HCT116 (cell line): ENCODE data around the gene TFCP2.

Experiments used
- CTCF ChIP-seq, 3 experiments: fragments of 200-600 bp in 1 of 3; sonication (generic) in 1 of 3; IDR thresholded peaks in 2 of 3; conservative IDR thresholded peaks in 1 of 3; 2 replicates each; pipeline ENCODE4 v1.5.1; 2012 to 2017; ENCODE audit warnings: low read depth in 2 of 3, low read length in 2 of 3, antibody characterized with exemption in 1 of 3, borderline replicate concordance in 1 of 3, control low read depth in 1 of 3, mild to moderate bottlenecking in 1 of 3, mixed read lengths in 1 of 3, mixed run types in 1 of 3, moderate library complexity in 1 of 3; ENCODE audit not compliant: insufficient read depth in 1 of 3
- SIN3A ChIP-seq: IDR thresholded peaks from 2 replicates; pipeline ENCODE4 v1.6.1; 2012; ENCODE audit warnings: low read depth
- ZBTB33 ChIP-seq: IDR thresholded peaks from 2 replicates; pipeline ENCODE4 v1.6.1; 2011; ENCODE audit warnings: mild to moderate bottlenecking, low read length, moderate library complexity; ENCODE audit not compliant: insufficient replicate concordance; ENCODE audit errors: extremely low read depth

GRCh38 chr12:51051787-51052186 lies 121.1 kb downstream of the TFCP2 start:
- TF ChIP-seq CTCF (IDR thresholded peaks at IDR 0.05 in 2 of 3, conservative IDR thresholded peaks at IDR 0.05 in 1 of 3; ENCODE audit: borderline replicate concordance in 1 of 3, insufficient read depth in 1 of 3, low read depth in 2 of 3, low read length in 2 of 3) = no peak
- TF ChIP-seq ZBTB33 = no peak
- no peak for TF ChIP-seq SIN3A
